H1 (cell line): ENCODE data around the gene GMPR2. TPM values are rescaled to one million over a fixed set of nuclear protein-coding genes. Genes with fewer than 3 reads are reported as not detected.

Experiments
- CTCF ChIA-PET: fragments of 300-600 bp; sonication (Branson Sonifier 250); formaldehyde crosslinking; loops from one replicate; lab custom pipeline; 2021; ENCODE audit not compliant: partially characterized antibody; lab: Charles Lee
- POLR2A ChIA-PET: fragments of 300-600 bp; sonication (Branson Sonifier 250); formaldehyde crosslinking; loops from one replicate; lab custom pipeline; 2021; ENCODE audit warnings: inconsistent platforms; ENCODE audit not compliant: partially characterized antibody; lab: Charles Lee
- DNase-seq, 2 experiments: peaks; one replicate each; pipeline versions ENCODE4 v3.0.0 to v3.0.0-alpha.2; 2010 to 2022; ENCODE audit warnings: low spot score in 2 of 2, low read depth in 1 of 2, mixed read lengths in 1 of 2
- FAIRE-seq: peaks from 2 replicates; lab custom pipeline; 2011; peaks lifted over from hg19 to GRCh38; lab: Jason Lieb, UNC
- H2AFZ ChIP-seq: 2 replicates; pipeline ENCODE4 v1.8.1; 2012; ENCODE audit warnings: low read length, inconsistent platforms
- H2AK5ac ChIP-seq: 2 replicates; pipeline ENCODE4 v1.6.1; 2013; ENCODE audit warnings: low read depth, low read length
- H2BK120ac ChIP-seq: replicated peaks from 2 replicates; pipeline ENCODE3; 2013; ENCODE audit warnings: low read depth, low read length, inconsistent platforms
- H2BK12ac ChIP-seq: 2 replicates; pipeline ENCODE4 v1.6.1; 2013; ENCODE audit warnings: low read depth, low read length
- H2BK15ac ChIP-seq: 2 replicates; pipeline ENCODE4 v1.6.1; 2013; ENCODE audit warnings: low read length
- H2BK20ac ChIP-seq: 2 replicates; pipeline ENCODE4 v1.6.1; 2013; ENCODE audit warnings: low read length
- H2BK5ac ChIP-seq: 2 replicates; pipeline ENCODE4 v1.6.1; 2013; ENCODE audit warnings: low read depth, low read length
- H3K14ac ChIP-seq: 2 replicates; pipeline ENCODE4 v1.6.1; 2013; ENCODE audit warnings: inconsistent platforms; ENCODE audit not compliant: insufficient read length
- H3K18ac ChIP-seq: 2 replicates; pipeline ENCODE4 v1.6.1; 2013; ENCODE audit warnings: low read length; ENCODE audit errors: extremely low read depth
- H3K23ac ChIP-seq: 2 replicates; pipeline ENCODE4 v1.6.1; 2013; ENCODE audit warnings: inconsistent platforms; ENCODE audit not compliant: insufficient read length
- H3K23me2 ChIP-seq: 2 replicates; pipeline ENCODE4 v1.6.1; 2013; ENCODE audit warnings: low read depth, low read length
- H3K27ac ChIP-seq: 2 replicates; pipeline ENCODE4 v1.6.1; 2011; ENCODE audit warnings: low read depth, low read length, inconsistent platforms
- H3K27me3 ChIP-seq, 4 experiments: replicated peaks in 1 of 4; 1 replicate in 1 of 4; 2 replicates in 3 of 4; pipeline versions ENCODE4 v1.6.1 to v1.8.1; 2011 to 2013; ENCODE audit warnings: low read length in 3 of 4, mild to moderate bottlenecking in 3 of 4, inconsistent platforms in 2 of 4, mixed read lengths in 2 of 4, moderate library complexity in 1 of 4; ENCODE audit not compliant: control insufficient read depth in 3 of 4, insufficient read depth in 3 of 4; ENCODE audit errors: extremely low read depth in 1 of 4
- H3K36me3 ChIP-seq, 4 experiments: 2 replicates each; pipeline versions ENCODE4 v1.6.1 to v1.8.1; 2011 to 2013; ENCODE audit warnings: mild to moderate bottlenecking in 4 of 4, low read length in 3 of 4, moderate library complexity in 2 of 4, control low read depth in 1 of 4, inconsistent platforms in 1 of 4; ENCODE audit not compliant: insufficient read depth in 4 of 4, control insufficient read depth in 2 of 4
- H3K4ac ChIP-seq: replicated peaks from 2 replicates; pipeline ENCODE3; 2013; ENCODE audit warnings: low read length, low read depth, mixed read lengths, inconsistent platforms; ENCODE audit not compliant: insufficient read length
- H3K4me1 ChIP-seq, 4 experiments: replicated peaks in 1 of 4; 1 replicate in 1 of 4; 2 replicates in 3 of 4; pipeline versions ENCODE4 v1.6.1 to v1.8.1; 2011 to 2013; ENCODE audit warnings: low read length in 3 of 4, inconsistent platforms in 2 of 4, mixed read lengths in 1 of 4; ENCODE audit not compliant: insufficient read depth in 4 of 4, control insufficient read depth in 3 of 4
- H3K4me2 ChIP-seq, 2 experiments: 2 replicates each; pipeline versions ENCODE4 v1.6.1 to v1.8.1; 2011 to 2013; ENCODE audit warnings: low read depth in 2 of 2, low read length in 2 of 2, control low read depth in 1 of 2, inconsistent platforms in 1 of 2, mild to moderate bottlenecking in 1 of 2; ENCODE audit not compliant: insufficient read depth in 1 of 2
- H3K4me3 ChIP-seq, 4 experiments: fragments of 200-600, 300-600 bp in 1 of 4; sonication (generic), shearing (Covaris generic), sonication (Bioruptor Twin) in 1 of 4; 2 replicates each; pipeline versions ENCODE4 v1.5.1 to v1.8.1; 2011 to 2016; ENCODE audit warnings: low read length in 4 of 4, low read depth in 3 of 4, control low read depth in 2 of 4, inconsistent platforms in 2 of 4, mild to moderate bottlenecking in 2 of 4, mixed read lengths in 1 of 4, moderate library complexity in 1 of 4; ENCODE audit not compliant: insufficient read depth in 2 of 4; ENCODE audit errors: extremely low read depth in 1 of 4
- H3K56ac ChIP-seq: replicated peaks from 2 replicates; pipeline ENCODE3; 2013; ENCODE audit warnings: low read depth, mild to moderate bottlenecking, mixed read lengths, low read length, inconsistent platforms; ENCODE audit not compliant: insufficient read length
- H3K79me1 ChIP-seq: 2 replicates; pipeline ENCODE4 v1.6.1; 2013; ENCODE audit warnings: low read depth, low read length, control low read depth
- H3K79me2 ChIP-seq, 2 experiments: 2 replicates each; pipeline versions ENCODE4 v1.6.1 to v1.8.1; 2012 to 2013; ENCODE audit warnings: low read length in 2 of 2, mild to moderate bottlenecking in 2 of 2, inconsistent platforms in 1 of 2; ENCODE audit not compliant: insufficient read depth in 2 of 2, control insufficient read depth in 1 of 2
- H3K9ac ChIP-seq, 4 experiments: replicated peaks in 1 of 4; 1 replicate in 1 of 4; 2 replicates in 3 of 4; pipeline versions ENCODE4 v1.6.1 to v1.8.1; 2011 to 2013; ENCODE audit warnings: low read depth in 3 of 4, low read length in 3 of 4, control low read depth in 2 of 4, mild to moderate bottlenecking in 2 of 4, moderate library complexity in 2 of 4, inconsistent platforms in 1 of 4; ENCODE audit errors: extremely low read depth in 1 of 4
- H3K9me3 ChIP-seq, 2 experiments: 2 replicates each; pipeline versions ENCODE4 v1.6.1 to v1.8.1; 2012 to 2013; ENCODE audit warnings: mild to moderate bottlenecking in 2 of 2, moderate library complexity in 2 of 2, control low read depth in 1 of 2, inconsistent platforms in 1 of 2, low read depth in 1 of 2, low read length in 1 of 2, mixed read lengths in 1 of 2; ENCODE audit not compliant: insufficient read depth in 2 of 2
- H4K20me1 ChIP-seq, 2 experiments: replicated peaks in 1 of 2; 2 replicates each; pipeline versions ENCODE3 to v1.8.1; 2011 to 2013; ENCODE audit warnings: inconsistent platforms in 2 of 2, low read length in 2 of 2, mild to moderate bottlenecking in 1 of 2; ENCODE audit not compliant: insufficient read depth in 2 of 2, control insufficient read depth in 1 of 2
- H4K5ac ChIP-seq: 2 replicates; pipeline ENCODE4 v1.6.1; 2013; ENCODE audit warnings: low read length, low read depth, mixed read lengths, inconsistent platforms; ENCODE audit not compliant: insufficient read length
- H4K8ac ChIP-seq: 2 replicates; pipeline ENCODE4 v1.8.0; 2013; ENCODE audit warnings: mild to moderate bottlenecking, moderate library complexity, low read length, inconsistent platforms; ENCODE audit not compliant: insufficient read depth; ENCODE audit errors: extremely low read depth
- H4K91ac ChIP-seq: replicated peaks from 2 replicates; pipeline ENCODE3; 2013; ENCODE audit warnings: low read length, mixed read lengths, inconsistent platforms; ENCODE audit not compliant: insufficient read length
- BCL11A ChIP-seq, 2 experiments: IDR thresholded peaks; one replicate each; pipeline ENCODE4 v1.6.1; 2011; ENCODE audit warnings: low read depth in 2 of 2, low read length in 2 of 2, mild to moderate bottlenecking in 2 of 2
- CEBPB ChIP-seq: IDR thresholded peaks from 2 replicates; pipeline ENCODE4 v1.6.1; 2012; ENCODE audit warnings: low read depth, low read length
- CREB1 ChIP-seq: IDR thresholded peaks from 2 replicates; pipeline ENCODE4 v1.6.1; 2012; ENCODE audit warnings: inconsistent platforms
- EP300 ChIP-seq, 2 experiments: IDR thresholded peaks; 1 replicate in 1 of 2; 2 replicates in 1 of 2; pipeline ENCODE4 v1.6.1; 2011 to 2012; ENCODE audit warnings: low read depth in 2 of 2, low read length in 2 of 2, mild to moderate bottlenecking in 2 of 2, borderline replicate concordance in 1 of 2, inconsistent platforms in 1 of 2, moderate library complexity in 1 of 2
- JUND ChIP-seq: IDR thresholded peaks from 2 replicates; pipeline ENCODE4 v1.6.1; 2011; ENCODE audit warnings: mild to moderate bottlenecking, improper control_type of control experiment, low read length
- KDM1A ChIP-seq: fragments of 200-600, 300-600 bp; sonication (generic); IDR thresholded peaks from 2 replicates; pipeline ENCODE4 v1.7.1; 2016; ENCODE audit warnings: mild to moderate bottlenecking, low read length, borderline replicate concordance
- RAD21 ChIP-seq, 2 experiments: IDR thresholded peaks in 1 of 2; conservative IDR thresholded peaks in 1 of 2; 2 replicates each; pipeline ENCODE4 v1.6.1; 2011; ENCODE audit warnings: low read depth in 2 of 2, low read length in 2 of 2, improper control_type of control experiment in 1 of 2, inconsistent platforms in 1 of 2, mild to moderate bottlenecking in 1 of 2, moderate library complexity in 1 of 2
- SIN3A ChIP-seq, 2 experiments: IDR thresholded peaks in 1 of 2; conservative IDR thresholded peaks in 1 of 2; 2 replicates each; pipeline ENCODE4 v1.6.1; 2011 to 2012; ENCODE audit warnings: low read length in 2 of 2, improper control_type of control experiment in 1 of 2, low read depth in 1 of 2, mild to moderate bottlenecking in 1 of 2
- SP2 ChIP-seq: IDR thresholded peaks from 2 replicates; pipeline ENCODE4 v1.6.1; 2012; ENCODE audit warnings: mild to moderate bottlenecking, low read length, inconsistent platforms
- TAF7 ChIP-seq: optimal IDR thresholded peaks from 2 replicates; pipeline ENCODE3; 2011; ENCODE audit warnings: low read depth, mild to moderate bottlenecking, inconsistent platforms, low read length, moderate library complexity, borderline replicate concordance
- ZNF274 ChIP-seq: IDR thresholded peaks from 2 replicates; pipeline ENCODE4 v1.7.0; 2012; ENCODE audit warnings: low read length, borderline replicate concordance; ENCODE audit errors: extremely low read depth
- WGBS, 2 experiments: shearing (Covaris generic) in 1 of 2; methylation state at CpG; one replicate each; pipeline versions ENCODE4 v1.1.6 to v1.1.7; 2013 to 2015; ENCODE audit warnings: low lambda C conversion rate in 2 of 2, mixed read lengths in 2 of 2, inconsistent platforms in 1 of 2, low coverage in 1 of 2, missing lambda C conversion rate in 1 of 2; ENCODE audit not compliant: insufficient replicate concordance in 2 of 2, insufficient coverage in 1 of 2, insufficient read length in 1 of 2; ENCODE audit errors: extremely low coverage in 1 of 2, missing lambda C conversion rate in 1 of 2; 5-methylcytosine and 5-hydroxymethylcytosine counted together
- polyA plus RNA-seq, 7 experiments: library from polyadenylated mRNA; depleted of rRNA in 3 of 7; stranded (reverse) in 5 of 7; unstranded in 2 of 7; fragments of >200 nt in 5 of 7; fragments of 200-250 nt in 2 of 7; gene quantifications; 1 replicate in 5 of 7; 2 replicates in 1 of 7; 4 replicates in 1 of 7; pipeline versions ENCODE4 v1.2.1 to v1.2.3, GENCODE V29; 2011 to 2013; ENCODE audit warnings: missing spikeins in 2 of 7, mixed read lengths in 2 of 7
- total RNA-seq: library from RNA; stranded (reverse); fragmentation: NEBNext Ultra II Directional; extraction: Animal tissue kit (Norgen Biotek cat#: 25700); gene quantifications from 2 replicates; pipeline ENCODE4 v1.2.1, GENCODE V29; 2021

The GMPR2 gene
- total and polyA plus RNA-seq, 2 of the 8 experiments (the other 6 are each of a cell fraction or from before 2014, with no cell fraction given), result 61.6 to 85.3 TPM

DNA sequence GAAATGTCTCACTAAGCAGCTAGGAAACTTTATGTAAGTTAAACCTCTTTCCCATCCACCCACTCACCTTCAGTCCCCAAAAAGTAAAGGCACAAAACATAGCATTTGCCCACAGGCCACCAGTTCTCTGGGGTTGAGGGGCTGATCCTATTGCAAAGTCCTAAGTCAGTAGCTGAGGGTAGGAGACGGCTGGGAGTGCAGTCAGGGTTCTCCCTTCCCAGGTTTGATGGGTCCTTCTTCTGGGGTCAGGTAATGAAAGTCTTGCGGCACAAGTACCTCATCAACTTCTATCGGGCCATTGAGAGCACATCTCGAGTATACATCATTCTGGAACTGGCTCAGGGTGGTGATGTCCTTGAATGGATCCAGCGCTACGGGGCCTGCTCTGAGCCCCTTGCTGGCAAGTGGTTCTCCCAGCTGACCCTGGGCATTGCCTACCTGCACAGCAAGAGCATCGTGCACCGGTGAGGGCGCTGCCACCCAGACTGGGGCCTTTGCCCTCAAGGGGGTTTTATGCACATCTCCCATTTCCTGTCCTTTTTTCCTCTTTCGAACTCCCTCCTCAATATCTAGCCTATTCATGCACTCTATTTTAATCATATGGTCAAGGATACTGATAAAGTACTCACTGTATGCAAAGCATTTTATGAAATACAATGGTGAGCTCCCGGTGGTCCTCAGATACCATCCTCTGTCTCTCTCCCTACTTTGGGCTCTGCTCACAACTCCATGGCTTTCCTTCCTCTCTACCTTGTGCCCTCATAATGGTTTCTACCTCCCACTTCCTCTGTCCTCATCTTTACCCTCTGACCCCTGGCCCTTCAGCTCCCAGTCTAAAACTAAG, 26.2 kb upstream of the GMPR2 start:
- peaks cover 0 to 2% of the 10 kb centered on the region in 2 experiments for H4K20me1 ChIP-seq
- TF ChIP-seq KDM1A (no peak), CREB1 (no peak), BCL11A (IDR thresholded peaks at IDR 0.05; ENCODE audit: low read depth in 2 of 2, low read length in 2 of 2) (no peak), EP300 (IDR thresholded peaks at IDR 0.05; ENCODE audit: borderline replicate concordance in 1 of 2, low read depth in 2 of 2, low read length in 2 of 2) (no peak), JUND (no peak), TAF7 (no peak), SIN3A (conservative IDR thresholded peaks at IDR 0.05 in 1 of 2, IDR thresholded peaks at IDR 0.05 in 1 of 2; ENCODE audit: low read depth in 1 of 2, low read length in 2 of 2) (no peak), ZNF274 (no peak), RAD21 (IDR thresholded peaks at IDR 0.05 in 1 of 2, conservative IDR thresholded peaks at IDR 0.05 in 1 of 2; ENCODE audit: low read depth in 2 of 2, low read length in 2 of 2) (no peak), CEBPB (no peak), SP2 (no peak)

More for the DNA sequence above, 26.2 kb upstream of the GMPR2 start:
- peaks cover 21 to 53% (median 41%) of the 10 kb centered on the region in 4 experiments for H3K36me3 ChIP-seq
- no peaks in the 10 kb centered on the region; a peak in 1 of 4 replicates for H3K79me2 ChIP-seq
- H2BK120ac ChIP-seq, result no peak overlapping the region
- no peak overlapping the region for H3K4ac ChIP-seq
- no peak overlapping the region for H2AFZ ChIP-seq
- H4K91ac ChIP-seq, result no peak overlapping the region
- H3K9me3 ChIP-seq, result peaks cover 3 to 4% of the 10 kb centered on the region in 2 experiments
- H2BK20ac ChIP-seq, result no peak overlapping the region
- no peak overlapping the region for H3K14ac ChIP-seq
- no peak for FAIRE-seq
- H3K79me1 ChIP-seq, result no peaks in the 10 kb centered on the region
- H2BK12ac ChIP-seq, result no peak overlapping the region
- no peak overlapping the region for H3K18ac ChIP-seq
- H3K4me1 ChIP-seq, result peaks cover 0 to 7% (median 4%) of the 10 kb centered on the region in 4 experiments; a peak in 3 of 7 replicates
- CTCF ChIA-PET, result interaction anchor here (0.9 to 1.6 kb wide), 3 partner anchors 9 to 86 kb away, joined by 3 read pairs; partner anchors contain the start of genes MDP1 and TINF2
- H4K8ac ChIP-seq, result no peak overlapping the region
- no peak overlapping the region for H3K9ac ChIP-seq
- no peak overlapping the region for H3K4me2 ChIP-seq
- H2BK15ac ChIP-seq, result no peak overlapping the region
- no peaks in the 10 kb centered on the region for H3K27me3 ChIP-seq
- no peak overlapping the region for H3K23ac ChIP-seq
- H3K56ac ChIP-seq, result no peak overlapping the region
- no peak overlapping the region for H3K27ac ChIP-seq
- no peak overlapping the region for H2AK5ac ChIP-seq
- no peaks in the 10 kb centered on the region for H3K23me2 ChIP-seq
- POLR2A ChIA-PET, result interaction anchor here (0.5 to 11.1 kb wide), 7 partner anchors 12 to 133 kb away, joined by 3 to 119 read pairs (median 3); partner anchors contain the start of genes IRF9, RIPK3, TINF2 and TM9SF1
- 93% methylated on average over 11 of the region's 11 CpGs; no CpG with 5 or more reads in 1 of the 2 experiments for WGBS, 2 experiments
- no peak overlapping the region for H3K4me3 ChIP-seq
- DNase-seq, result no peak
- H4K5ac ChIP-seq, result no peak overlapping the region
- H2BK5ac ChIP-seq, result no peak overlapping the region
